ENCODE results near the gene INCENP. TPM values are rescaled to one million over a fixed set of nuclear protein-coding genes. Genes with fewer than 3 reads are reported as not detected.

The INCENP gene
- total RNA-seq, 3 donors from 2014 or later, result 29.9 to 36.1 (median 32.6) TPM

GRCh38 chr11:62105667-62106191 is 18.1 kb upstream of the INCENP start:
- TF ChIP-seq CTCF (IDR thresholded peaks at IDR 0.05), result no peak
- DNase-seq (no peak), ATAC-seq (no peak)
- intact Hi-C loops (cut with DNase I, micrococcal nuclease), result no loop called here
- no peaks in the 10 kb centered on the region for H3K9me3 ChIP-seq
- H3K4me3 ChIP-seq, result no peak overlapping the region
- no peaks in the 10 kb centered on the region for H3K4me1 ChIP-seq (ENCODE audit: low read depth)
- H3K36me3 ChIP-seq (ENCODE audit: low read depth), result no peaks in the 10 kb centered on the region

GRCh38 chr11:62108017-62108750 is 15.6 kb upstream of the INCENP start:
- TF ChIP-seq CTCF (IDR thresholded peaks at IDR 0.05), result peak; percentile 59
- ATAC-seq (peak; percentile 71), DNase-seq (peak in 1 of 3 donors; percentile 54)
- Histone ChIP-seq H3K36me3 (ENCODE audit: low read depth) (no peaks in the 10 kb centered on the region), H3K9me3 (no peaks in the 10 kb centered on the region), H3K4me3 (no peak overlapping the region), H3K4me1 (ENCODE audit: low read depth) (peaks cover 4% of the 10 kb centered on the region)
- intact Hi-C loops (cut with DNase I, micrococcal nuclease), result no loop called here

- no peak for TF ChIP-seq CTCF (IDR thresholded peaks at IDR 0.05)
- Histone ChIP-seq H3K9me3 (no peaks in the 10 kb centered on the region), H3K36me3 (ENCODE audit: low read depth) (no peaks in the 10 kb centered on the region), H3K4me3 (no peak overlapping the region), H3K4me1 (ENCODE audit: low read depth) (peaks cover 4% of the 10 kb centered on the region)
- DNase-seq (no peak), ATAC-seq (no peak)
- intact Hi-C loops (cut with DNase I, micrococcal nuclease), result no loop called here
These were observed 14.8 kb upstream of the INCENP start for GRCh38 chr11:62108971-62109404.

GRCh38 chr11:62115085-62115694 is 8.6 kb upstream of the INCENP start:
- H3K9me3 ChIP-seq, result no peaks in the 10 kb centered on the region
- ATAC-seq (no peak), DNase-seq (no peak)
- H3K4me1 ChIP-seq (ENCODE audit: low read depth), result peaks cover 4% of the 10 kb centered on the region
- TF ChIP-seq CTCF (IDR thresholded peaks at IDR 0.05), result no peak
- no peak overlapping the region for H3K4me3 ChIP-seq
- intact Hi-C loops (cut with DNase I, micrococcal nuclease), result no loop called here
- no peaks in the 10 kb centered on the region for H3K36me3 ChIP-seq (ENCODE audit: low read depth)

GRCh38 chr11:62116451-62116850 is 7.4 kb upstream of the INCENP start:
- H3K36me3 ChIP-seq (ENCODE audit: low read depth), result no peaks in the 10 kb centered on the region
- H3K4me3 ChIP-seq, result no peak overlapping the region
- intact Hi-C loops (cut with DNase I, micrococcal nuclease), result no loop called here
- no peak for DNase-seq
- ATAC-seq, result no peak
- no peaks in the 10 kb centered on the region for H3K9me3 ChIP-seq
- peaks cover 4% of the 10 kb centered on the region for H3K4me1 ChIP-seq (ENCODE audit: low read depth)
- TF ChIP-seq CTCF (IDR thresholded peaks at IDR 0.05), result no peak
